SK-N-SH (cell line): Measurements from ENCODE around the gene FOXO1. TPM values are rescaled to one million over a fixed set of nuclear protein-coding genes. Genes with fewer than 3 reads are reported as not detected.

Experiments
- CTCF ChIA-PET: fragments of 300-600, 350-600 bp; formaldehyde crosslinking; extraction: SDS; loops from one replicate; lab custom pipeline; 2021; lab: Yijun Ruan, JAX
- POLR2A ChIA-PET: fragments of 350-600 bp; sonication (Branson Sonifier 250); formaldehyde crosslinking; extraction: SDS; loops from one replicate; lab custom pipeline; 2020; ENCODE audit warnings: antibody characterized with exemption, inconsistent platforms; lab: Yijun Ruan, JAX
- DNase-seq: peaks from one replicate; pipeline ENCODE4 v3.0.0; 2012
- H2AFZ ChIP-seq: fragments of 200-600 bp; sonication (generic); 2 replicates; pipeline ENCODE4 v1.8.1; 2016; ENCODE audit warnings: antibody characterized with exemption, mild to moderate bottlenecking, low read depth
- H3F3A ChIP-seq: fragments of 200-600 bp; sonication (generic); replicated peaks from 2 replicates; pipeline ENCODE3; 2016; ENCODE audit warnings: antibody characterized with exemption, mild to moderate bottlenecking; ENCODE audit not compliant: insufficient read depth
- H3K27ac ChIP-seq, 2 experiments: fragments of 200-500 bp in 1 of 2; fragments of 200-600 bp in 1 of 2; sonication (Bioruptor generic) in 1 of 2; sonication (generic), shearing (Covaris generic) in 1 of 2; 2 replicates each; pipeline versions ENCODE4 v1.5.1 to v1.6.1; 2014 to 2016; ENCODE audit warnings: low read depth in 2 of 2, inconsistent platforms in 1 of 2, low read length in 1 of 2, mild to moderate bottlenecking in 1 of 2, mixed read lengths in 1 of 2
- H3K27me3 ChIP-seq: fragments of 200-600 bp; sonication (generic), shearing (Covaris generic); 2 replicates; pipeline ENCODE4 v1.6.1; 2016; ENCODE audit warnings: mixed run types; ENCODE audit not compliant: insufficient read depth
- H3K36me3 ChIP-seq, 2 experiments: fragments of 200-500 bp in 1 of 2; fragments of 200-600 bp in 1 of 2; sonication (Bioruptor generic) in 1 of 2; sonication (generic) in 1 of 2; replicated peaks in 1 of 2; 2 replicates each; pipeline versions ENCODE3 to v1.5.1; 2014 to 2016; ENCODE audit warnings: low read length in 1 of 2, mild to moderate bottlenecking in 1 of 2; ENCODE audit not compliant: insufficient read depth in 2 of 2, control insufficient read depth in 1 of 2
- H3K4me1 ChIP-seq, 2 experiments: fragments of 200-500 bp in 1 of 2; fragments of 200-600 bp in 1 of 2; sonication (Bioruptor generic) in 1 of 2; sonication (generic), shearing (Covaris generic) in 1 of 2; 2 replicates each; pipeline versions ENCODE4 v1.5.1 to v1.6.1; 2014 to 2016; ENCODE audit warnings: low read depth in 1 of 2, low read length in 1 of 2, mixed run types in 1 of 2; ENCODE audit not compliant: insufficient read depth in 2 of 2, control insufficient read depth in 1 of 2
- H3K4me2 ChIP-seq: fragments of 200-600 bp; sonication (generic), shearing (Covaris generic); 2 replicates; pipeline ENCODE4 v1.6.1; 2017; ENCODE audit warnings: mixed run types
- H3K4me3 ChIP-seq, 2 experiments: fragments of 200-500 bp in 1 of 2; fragments of 200-600 bp in 1 of 2; sonication (Bioruptor generic) in 1 of 2; sonication (generic), shearing (Covaris generic) in 1 of 2; 2 replicates each; pipeline versions ENCODE4 v1.5.1 to v1.8.1; 2014 to 2016; ENCODE audit warnings: low read depth in 2 of 2, inconsistent platforms in 1 of 2, low read length in 1 of 2, mild to moderate bottlenecking in 1 of 2, mixed read lengths in 1 of 2, moderate library complexity in 1 of 2
- H3K79me2 ChIP-seq: fragments of 200-600 bp; sonication (generic); 2 replicates; pipeline ENCODE4 v1.8.1; 2017; ENCODE audit warnings: mild to moderate bottlenecking; ENCODE audit not compliant: insufficient read depth
- H3K9ac ChIP-seq: fragments of 200-600 bp; sonication (generic); 2 replicates; pipeline ENCODE4 v1.6.1; 2017; ENCODE audit warnings: mixed run types
- H3K9me2 ChIP-seq: fragments of 200-600 bp; sonication (generic); 2 replicates; pipeline ENCODE4 v1.6.1; 2017; ENCODE audit warnings: mixed run types
- H3K9me3 ChIP-seq: fragments of 200-600 bp; sonication (generic); 2 replicates; pipeline ENCODE4 v1.6.1; 2017; ENCODE audit warnings: mixed run types, mild to moderate bottlenecking, moderate library complexity
- H4K20me1 ChIP-seq: fragments of 200-600 bp; sonication (generic); 2 replicates; pipeline ENCODE4 v1.6.1; 2017; ENCODE audit warnings: mild to moderate bottlenecking, mixed run types; ENCODE audit not compliant: insufficient read depth
- FOXJ3 ChIP-seq: sonication (generic); formaldehyde crosslinking; IDR thresholded peaks from 2 replicates; pipeline ENCODE4 v1.5.1; 2020; ENCODE audit warnings: mild to moderate bottlenecking, missing genetic modification reagents
- FOXM1 ChIP-seq: IDR thresholded peaks from 2 replicates; pipeline ENCODE4 v1.4.0; 2012; ENCODE audit warnings: low read depth, mild to moderate bottlenecking
- JUND ChIP-seq: IDR thresholded peaks from 2 replicates; pipeline ENCODE4 v1.4.0; 2012
- MXI1 ChIP-seq: IDR thresholded peaks from 2 replicates; pipeline ENCODE4 v1.6.1; 2012; ENCODE audit warnings: mild to moderate bottlenecking, low read depth, low read length, improper control_type of control experiment
- NFIC ChIP-seq: IDR thresholded peaks from 2 replicates; pipeline ENCODE4 v1.4.0; 2012; ENCODE audit warnings: borderline replicate concordance
- RFX5 ChIP-seq: IDR thresholded peaks from 2 replicates; pipeline ENCODE4 v1.6.1; 2012; ENCODE audit warnings: mild to moderate bottlenecking, improper control_type of control experiment, low read length
- RXRA ChIP-seq: IDR thresholded peaks from 2 replicates; pipeline ENCODE4 v1.4.0; 2012; ENCODE audit warnings: low read depth, mild to moderate bottlenecking, borderline replicate concordance
- SIN3A ChIP-seq: IDR thresholded peaks from 2 replicates; pipeline ENCODE4 v1.6.1; 2012; ENCODE audit warnings: low read depth, mild to moderate bottlenecking, low read length, moderate library complexity, borderline replicate concordance
- SMC3 ChIP-seq: IDR thresholded peaks from 2 replicates; pipeline ENCODE4 v1.6.1; 2012; ENCODE audit warnings: low read depth, low read length, improper control_type of control experiment
- TAF1 ChIP-seq: IDR thresholded peaks from 2 replicates; pipeline ENCODE4 v1.6.1; 2012; ENCODE audit warnings: low read depth, mild to moderate bottlenecking, low read length, moderate library complexity, borderline replicate concordance
- TCF12 ChIP-seq: IDR thresholded peaks from 2 replicates; pipeline ENCODE4 v1.4.0; 2012
- TEAD4 ChIP-seq: IDR thresholded peaks from 2 replicates; pipeline ENCODE4 v1.4.0; 2012; ENCODE audit warnings: mild to moderate bottlenecking, borderline replicate concordance; ENCODE audit not compliant: insufficient read depth
- WGBS: methylation state at CpG from one replicate; pipeline ENCODE4 v1.1.6; 2017; ENCODE audit warnings: low lambda C conversion rate; 5-methylcytosine and 5-hydroxymethylcytosine counted together
- polyA plus RNA-seq, 3 experiments: library from polyadenylated mRNA; depleted of rRNA; stranded (reverse); fragments of >200 nt; gene quantifications; 2 replicates each; pipeline ENCODE4 v1.2.3, GENCODE V29; 2012
- TF ChIP-seq, protein P1 (sequence below): IDR thresholded peaks from 2 replicates; pipeline ENCODE4 v1.4.0; 2012; ENCODE audit warnings: low read depth, borderline replicate concordance
- TF ChIP-seq, protein P2 (sequence below): IDR thresholded peaks from 2 replicates; pipeline ENCODE4 v1.4.0; 2012; ENCODE audit warnings: low read depth, borderline replicate concordance
- TF ChIP-seq, protein P3 (sequence below): fragments of 150-350 bp; IDR thresholded peaks from 2 replicates; pipeline ENCODE4 v1.6.1; 2016; ENCODE audit warnings: mild to moderate bottlenecking, low read depth, low read length
- TF ChIP-seq, protein P4 (sequence below): IDR thresholded peaks from 2 replicates; pipeline ENCODE4 v1.6.1; 2012; ENCODE audit warnings: mild to moderate bottlenecking, low read depth, low read length, moderate library complexity
- TF ChIP-seq, protein P5 (sequence below): fragments of 200-600 bp; sonication (generic); IDR thresholded peaks from 2 replicates; pipeline ENCODE4 v1.6.1; 2017; ENCODE audit warnings: antibody characterized with exemption, mild to moderate bottlenecking, moderate library complexity

FOXO1 gene
- polyA plus RNA-seq, 1 of the 3 experiments (the other 2 are of a cell fraction): 1.8 TPM

DNA sequence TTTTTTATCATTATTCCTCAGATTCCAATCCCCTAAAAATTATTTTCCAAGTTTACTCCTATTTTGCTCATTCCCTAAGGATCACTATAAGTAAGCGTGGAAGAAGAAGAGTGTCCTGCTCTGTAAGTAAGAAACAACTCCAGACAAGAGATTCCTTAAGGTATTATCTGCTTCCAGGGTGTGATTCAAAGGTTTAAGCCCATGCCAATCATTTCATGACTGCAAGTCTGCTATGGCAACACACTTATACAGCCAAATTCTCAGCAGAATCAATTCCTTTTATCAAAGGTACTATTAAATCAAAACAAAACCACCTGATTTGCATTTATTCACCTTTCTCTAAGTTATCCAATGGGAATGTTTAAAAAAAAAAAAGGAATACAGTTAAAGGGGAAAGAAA is 43.7 kb downstream of the FOXO1 start:
- Histone ChIP-seq H3K4me3 (no peak overlapping the region), H2AFZ (no peak overlapping the region), H3K9me2 (no peaks in the 10 kb centered on the region), H3K36me3 (no peaks in the 10 kb centered on the region), H3K79me2 (peaks cover 6% of the 10 kb centered on the region; the same call in 1 of the 2 replicates), H4K20me1 (peaks cover 7% of the 10 kb centered on the region; the same call in 1 of the 2 replicates), H3K9me3 (no peaks in the 10 kb centered on the region), H3K4me1 (no peaks in the 10 kb centered on the region; a peak in 1 of 4 replicates), H3K4me2 (no peak overlapping the region), H3K9ac (no peak overlapping the region), H3K27me3 (no peaks in the 10 kb centered on the region), H3K27ac (no peak overlapping the region), H3F3A (no peaks in the 10 kb centered on the region)
- 90% methylated on average over 1 of the region's 1 CpG for WGBS
- no peak for DNase-seq
- CTCF ChIA-PET: no interaction called here
- POLR2A ChIA-PET: no interaction called here
- TF ChIP-seq TAF1 (no peak), RFX5 (no peak), FOXM1 (no peak), FOXJ3 (no peak), JUND (no peak), TEAD4 (no peak), TCF12 (no peak), RXRA (no peak), SMC3 (no peak)
- TF ChIP-seq, protein P1, sequence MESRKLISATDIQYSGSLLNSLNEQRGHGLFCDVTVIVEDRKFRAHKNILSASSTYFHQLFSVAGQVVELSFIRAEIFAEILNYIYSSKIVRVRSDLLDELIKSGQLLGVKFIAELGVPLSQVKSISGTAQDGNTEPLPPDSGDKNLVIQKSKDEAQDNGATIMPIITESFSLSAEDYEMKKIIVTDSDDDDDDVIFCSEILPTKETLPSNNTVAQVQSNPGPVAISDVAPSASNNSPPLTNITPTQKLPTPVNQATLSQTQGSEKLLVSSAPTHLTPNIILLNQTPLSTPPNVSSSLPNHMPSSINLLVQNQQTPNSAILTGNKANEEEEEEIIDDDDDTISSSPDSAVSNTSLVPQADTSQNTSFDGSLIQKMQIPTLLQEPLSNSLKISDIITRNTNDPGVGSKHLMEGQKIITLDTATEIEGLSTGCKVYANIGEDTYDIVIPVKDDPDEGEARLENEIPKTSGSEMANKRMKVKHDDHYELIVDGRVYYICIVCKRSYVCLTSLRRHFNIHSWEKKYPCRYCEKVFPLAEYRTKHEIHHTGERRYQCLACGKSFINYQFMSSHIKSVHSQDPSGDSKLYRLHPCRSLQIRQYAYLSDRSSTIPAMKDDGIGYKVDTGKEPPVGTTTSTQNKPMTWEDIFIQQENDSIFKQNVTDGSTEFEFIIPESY: no peak
- TF ChIP-seq, protein P2, sequence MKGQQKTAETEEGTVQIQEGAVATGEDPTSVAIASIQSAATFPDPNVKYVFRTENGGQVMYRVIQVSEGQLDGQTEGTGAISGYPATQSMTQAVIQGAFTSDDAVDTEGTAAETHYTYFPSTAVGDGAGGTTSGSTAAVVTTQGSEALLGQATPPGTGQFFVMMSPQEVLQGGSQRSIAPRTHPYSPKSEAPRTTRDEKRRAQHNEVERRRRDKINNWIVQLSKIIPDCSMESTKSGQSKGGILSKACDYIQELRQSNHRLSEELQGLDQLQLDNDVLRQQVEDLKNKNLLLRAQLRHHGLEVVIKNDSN: no peak
- TF ChIP-seq, protein P3, sequence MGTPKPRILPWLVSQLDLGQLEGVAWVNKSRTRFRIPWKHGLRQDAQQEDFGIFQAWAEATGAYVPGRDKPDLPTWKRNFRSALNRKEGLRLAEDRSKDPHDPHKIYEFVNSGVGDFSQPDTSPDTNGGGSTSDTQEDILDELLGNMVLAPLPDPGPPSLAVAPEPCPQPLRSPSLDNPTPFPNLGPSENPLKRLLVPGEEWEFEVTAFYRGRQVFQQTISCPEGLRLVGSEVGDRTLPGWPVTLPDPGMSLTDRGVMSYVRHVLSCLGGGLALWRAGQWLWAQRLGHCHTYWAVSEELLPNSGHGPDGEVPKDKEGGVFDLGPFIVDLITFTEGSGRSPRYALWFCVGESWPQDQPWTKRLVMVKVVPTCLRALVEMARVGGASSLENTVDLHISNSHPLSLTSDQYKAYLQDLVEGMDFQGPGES: no peak

DNA sequence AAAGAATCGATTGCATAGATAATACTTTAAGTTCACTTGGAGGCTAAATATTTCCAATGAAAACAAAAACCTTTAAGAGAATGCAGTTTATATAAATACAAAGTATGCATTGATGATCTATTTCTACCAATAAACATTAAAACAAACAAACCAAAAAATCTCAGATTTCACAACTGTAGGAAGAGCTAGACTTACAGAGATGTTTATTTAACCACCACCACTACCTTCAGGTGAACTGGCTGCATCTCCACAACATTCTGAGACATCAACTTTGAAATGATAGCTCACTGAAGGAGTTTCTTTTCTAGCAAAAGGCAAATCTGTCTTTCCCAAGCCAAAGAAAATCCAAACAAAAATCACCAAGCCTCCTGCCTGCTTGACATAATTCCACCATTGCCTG is 44.2 kb downstream of the FOXO1 start:
- Histone ChIP-seq H3K9me2 (no peaks in the 10 kb centered on the region), H3K4me3 (no peak overlapping the region), H3F3A (no peaks in the 10 kb centered on the region), H3K9me3 (no peaks in the 10 kb centered on the region), H3K4me2 (no peak overlapping the region), H3K36me3 (no peaks in the 10 kb centered on the region), H4K20me1 (peaks cover 11% of the 10 kb centered on the region; the same call in 1 of the 2 replicates), H3K4me1 (no peaks in the 10 kb centered on the region; a peak in 1 of 4 replicates), H3K27ac (no peak overlapping the region), H3K9ac (no peak overlapping the region), H3K27me3 (no peaks in the 10 kb centered on the region), H2AFZ (no peak overlapping the region), H3K79me2 (peaks cover 6% of the 10 kb centered on the region; the same call in 1 of the 2 replicates)
- no peak for DNase-seq
- ChIA-PET CTCF (no interaction called here), POLR2A (no interaction called here)
- WGBS: 73% methylated on average over 1 of the region's 1 CpG
- TF ChIP-seq FOXJ3: no peak
- TF ChIP-seq SIN3A: no peak
- TF ChIP-seq FOXM1: no peak
- TF ChIP-seq MXI1: no peak
- TF ChIP-seq, protein P4, sequence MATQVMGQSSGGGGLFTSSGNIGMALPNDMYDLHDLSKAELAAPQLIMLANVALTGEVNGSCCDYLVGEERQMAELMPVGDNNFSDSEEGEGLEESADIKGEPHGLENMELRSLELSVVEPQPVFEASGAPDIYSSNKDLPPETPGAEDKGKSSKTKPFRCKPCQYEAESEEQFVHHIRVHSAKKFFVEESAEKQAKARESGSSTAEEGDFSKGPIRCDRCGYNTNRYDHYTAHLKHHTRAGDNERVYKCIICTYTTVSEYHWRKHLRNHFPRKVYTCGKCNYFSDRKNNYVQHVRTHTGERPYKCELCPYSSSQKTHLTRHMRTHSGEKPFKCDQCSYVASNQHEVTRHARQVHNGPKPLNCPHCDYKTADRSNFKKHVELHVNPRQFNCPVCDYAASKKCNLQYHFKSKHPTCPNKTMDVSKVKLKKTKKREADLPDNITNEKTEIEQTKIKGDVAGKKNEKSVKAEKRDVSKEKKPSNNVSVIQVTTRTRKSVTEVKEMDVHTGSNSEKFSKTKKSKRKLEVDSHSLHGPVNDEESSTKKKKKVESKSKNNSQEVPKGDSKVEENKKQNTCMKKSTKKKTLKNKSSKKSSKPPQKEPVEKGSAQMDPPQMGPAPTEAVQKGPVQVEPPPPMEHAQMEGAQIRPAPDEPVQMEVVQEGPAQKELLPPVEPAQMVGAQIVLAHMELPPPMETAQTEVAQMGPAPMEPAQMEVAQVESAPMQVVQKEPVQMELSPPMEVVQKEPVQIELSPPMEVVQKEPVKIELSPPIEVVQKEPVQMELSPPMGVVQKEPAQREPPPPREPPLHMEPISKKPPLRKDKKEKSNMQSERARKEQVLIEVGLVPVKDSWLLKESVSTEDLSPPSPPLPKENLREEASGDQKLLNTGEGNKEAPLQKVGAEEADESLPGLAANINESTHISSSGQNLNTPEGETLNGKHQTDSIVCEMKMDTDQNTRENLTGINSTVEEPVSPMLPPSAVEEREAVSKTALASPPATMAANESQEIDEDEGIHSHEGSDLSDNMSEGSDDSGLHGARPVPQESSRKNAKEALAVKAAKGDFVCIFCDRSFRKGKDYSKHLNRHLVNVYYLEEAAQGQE: no peak
- TF ChIP-seq NFIC: no peak
- TF ChIP-seq, protein P5, sequence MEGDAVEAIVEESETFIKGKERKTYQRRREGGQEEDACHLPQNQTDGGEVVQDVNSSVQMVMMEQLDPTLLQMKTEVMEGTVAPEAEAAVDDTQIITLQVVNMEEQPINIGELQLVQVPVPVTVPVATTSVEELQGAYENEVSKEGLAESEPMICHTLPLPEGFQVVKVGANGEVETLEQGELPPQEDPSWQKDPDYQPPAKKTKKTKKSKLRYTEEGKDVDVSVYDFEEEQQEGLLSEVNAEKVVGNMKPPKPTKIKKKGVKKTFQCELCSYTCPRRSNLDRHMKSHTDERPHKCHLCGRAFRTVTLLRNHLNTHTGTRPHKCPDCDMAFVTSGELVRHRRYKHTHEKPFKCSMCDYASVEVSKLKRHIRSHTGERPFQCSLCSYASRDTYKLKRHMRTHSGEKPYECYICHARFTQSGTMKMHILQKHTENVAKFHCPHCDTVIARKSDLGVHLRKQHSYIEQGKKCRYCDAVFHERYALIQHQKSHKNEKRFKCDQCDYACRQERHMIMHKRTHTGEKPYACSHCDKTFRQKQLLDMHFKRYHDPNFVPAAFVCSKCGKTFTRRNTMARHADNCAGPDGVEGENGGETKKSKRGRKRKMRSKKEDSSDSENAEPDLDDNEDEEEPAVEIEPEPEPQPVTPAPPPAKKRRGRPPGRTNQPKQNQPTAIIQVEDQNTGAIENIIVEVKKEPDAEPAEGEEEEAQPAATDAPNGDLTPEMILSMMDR: no peak
